Left lung (tissue), 10 donors: ENCODE results near the gene TICAM1. TPM values are rescaled to one million over a fixed set of nuclear protein-coding genes. Genes with fewer than 3 reads are reported as not detected.

Source experiments
- ATAC-seq: fragments of 200-7000 bp; cut with Tn5 transposase; one replicate; pipeline ENCODE4 v1.9.1; 2020; ENCODE audit warnings: moderate library complexity
- DNase-seq, 4 donors: peaks; one replicate each; pipeline ENCODE4 v3.0.0-alpha.2; 2013 to 2020
- H3K27ac ChIP-seq, 2 donors: fragments of 200-600 bp; sonication (generic) in 1 of 2; one replicate each; pipeline versions ENCODE4 v1.5.0 to v1.8.0; 2020 to 2021
- H3K27me3 ChIP-seq, 2 donors: fragments of 200-600 bp; sonication (generic) in 1 of 2; one replicate each; pipeline versions ENCODE4 v1.5.0 to v1.8.0; 2020 to 2021
- H3K36me3 ChIP-seq, 2 donors: fragments of 200-600 bp; sonication (generic) in 1 of 2; one replicate each; pipeline versions ENCODE4 v1.5.0 to v1.8.0; 2020 to 2021
- H3K4me1 ChIP-seq, 2 donors: fragments of 200-600 bp; one replicate each; pipeline ENCODE4 v1.8.0; 2021
- H3K4me3 ChIP-seq, 2 donors: fragments of 200-600 bp; sonication (generic) in 1 of 2; one replicate each; pipeline versions ENCODE4 v1.5.0 to v1.8.0; 2020 to 2021; ENCODE audit warnings: mild to moderate bottlenecking in 1 of 2
- H3K9me3 ChIP-seq, 2 donors: fragments of 200-600 bp; sonication (generic) in 1 of 2; one replicate each; pipeline versions ENCODE4 v1.5.0 to v1.8.0; 2020 to 2021
- intact Hi-C, 2 donors: fragments of 100-400 bp; cut with DNase I; formaldehyde crosslinking; loops; one replicate each; pipeline versions ENCODE4 v1.11.2 to v1.14.2; 2022
- polyA plus RNA-seq, 6 donors: library from polyadenylated mRNA; unstranded; fragments of 120-200 nt; gene quantifications; one replicate each; pipeline ENCODE4 v1.2.1, GENCODE V29; 2013; ENCODE audit not compliant: insufficient read length in 6 of 6
- total RNA-seq, 2 donors: library from RNA; stranded (reverse); fragmentation: NEBNext Ultra II Directional; extraction: Animal tissue kit (Norgen Biotek cat#: 25700); gene quantifications; one replicate each; pipeline ENCODE4 v1.2.1, GENCODE V29; 2021
- TF ChIP-seq, protein P1 (sequence below), 2 donors: fragments of 200-600 bp; sonication (generic) in 1 of 2; IDR thresholded peaks; one replicate each; pipeline versions ENCODE4 v1.5.0 to v1.8.0; 2021; ENCODE audit warnings: antibody characterized with exemption in 2 of 2
- donor health status: DM: no; HTN: yes; CAD: no.
- donor health status: DM: no; HTN: no; CAD: no.

TICAM1 gene
- total and polyA plus RNA-seq, 8 donors, result 5.6 to 14.6 (median 7.3) TPM

DNA sequence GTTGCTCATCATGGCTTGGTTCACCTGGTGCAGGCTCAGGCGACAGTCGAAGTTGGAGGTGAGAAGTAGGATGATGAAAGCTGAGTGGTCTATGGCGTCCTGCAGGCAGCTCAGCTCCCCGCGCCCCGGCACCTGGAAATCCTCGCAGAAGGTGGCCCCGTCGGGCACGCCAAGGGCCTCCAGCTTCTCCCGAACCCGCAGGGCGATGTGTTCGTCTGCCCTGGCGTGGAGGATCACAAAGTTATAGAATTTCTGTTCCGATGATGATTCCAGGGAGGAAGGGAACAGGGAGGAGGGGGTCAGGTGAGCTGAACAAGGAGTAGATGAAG is 14.6 kb downstream of the TICAM1 start:
- Histone ChIP-seq H3K4me3 (no peak overlapping the region), H3K9me3 (no peaks in the 10 kb centered on the region), H3K36me3 (peaks cover 0 to 44% of the 10 kb centered on the region in 2 donors), H3K4me1 (peaks cover 0 to 49% of the 10 kb centered on the region in 2 donors), H3K27ac (no peak overlapping the region), H3K27me3 (no peaks in the 10 kb centered on the region)
- ATAC-seq, result no peak
- DNase-seq, result peak in 1 of 4 donors; percentile 74
- intact Hi-C loops, result no loop called here
- TF ChIP-seq, protein P1, sequence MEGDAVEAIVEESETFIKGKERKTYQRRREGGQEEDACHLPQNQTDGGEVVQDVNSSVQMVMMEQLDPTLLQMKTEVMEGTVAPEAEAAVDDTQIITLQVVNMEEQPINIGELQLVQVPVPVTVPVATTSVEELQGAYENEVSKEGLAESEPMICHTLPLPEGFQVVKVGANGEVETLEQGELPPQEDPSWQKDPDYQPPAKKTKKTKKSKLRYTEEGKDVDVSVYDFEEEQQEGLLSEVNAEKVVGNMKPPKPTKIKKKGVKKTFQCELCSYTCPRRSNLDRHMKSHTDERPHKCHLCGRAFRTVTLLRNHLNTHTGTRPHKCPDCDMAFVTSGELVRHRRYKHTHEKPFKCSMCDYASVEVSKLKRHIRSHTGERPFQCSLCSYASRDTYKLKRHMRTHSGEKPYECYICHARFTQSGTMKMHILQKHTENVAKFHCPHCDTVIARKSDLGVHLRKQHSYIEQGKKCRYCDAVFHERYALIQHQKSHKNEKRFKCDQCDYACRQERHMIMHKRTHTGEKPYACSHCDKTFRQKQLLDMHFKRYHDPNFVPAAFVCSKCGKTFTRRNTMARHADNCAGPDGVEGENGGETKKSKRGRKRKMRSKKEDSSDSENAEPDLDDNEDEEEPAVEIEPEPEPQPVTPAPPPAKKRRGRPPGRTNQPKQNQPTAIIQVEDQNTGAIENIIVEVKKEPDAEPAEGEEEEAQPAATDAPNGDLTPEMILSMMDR (IDR thresholded peaks at IDR 0.05), result no peak

DNA sequence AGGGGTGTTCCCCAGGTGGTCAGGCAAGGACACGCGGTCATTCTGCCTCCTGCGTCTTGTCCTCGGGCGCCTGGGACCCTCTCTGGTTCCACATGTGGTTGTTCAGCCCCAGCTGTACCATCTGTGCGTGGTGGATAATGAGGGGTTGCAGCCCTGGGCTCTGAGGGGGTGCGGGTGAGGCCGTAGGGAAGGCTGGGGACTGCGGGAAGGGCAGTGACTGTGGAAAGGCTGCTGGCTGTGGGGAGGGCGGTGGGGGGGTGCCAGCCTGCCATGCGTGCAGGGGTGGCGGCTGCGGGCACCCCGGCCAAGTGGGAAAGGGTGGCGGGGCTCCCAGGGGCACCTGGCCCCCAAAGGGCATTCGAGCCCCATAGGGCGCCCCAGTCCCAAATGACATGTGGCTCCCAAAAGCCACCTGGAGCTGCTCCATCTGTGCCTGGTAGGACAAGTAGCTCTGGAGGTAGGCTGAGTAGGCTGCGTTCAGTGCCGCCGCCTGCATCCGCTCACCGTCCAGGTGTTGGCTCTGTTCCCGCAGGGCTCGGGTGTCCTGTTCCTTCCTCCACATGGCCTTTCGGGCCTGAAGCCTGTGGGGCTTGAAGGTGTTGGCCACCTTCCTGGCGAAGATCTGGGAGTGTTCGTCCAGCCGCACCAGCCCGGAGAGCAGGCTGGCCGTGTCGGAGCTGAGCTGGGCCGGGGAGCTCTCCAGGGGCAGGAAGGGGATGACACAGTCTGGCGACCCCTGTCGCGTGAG is 15.1 kb downstream of the TICAM1 start:
- intact Hi-C loops, result no loop called here
- TF ChIP-seq, protein P1 (IDR thresholded peaks at IDR 0.05), result no peak
- Histone ChIP-seq H3K4me1 (peaks cover 0 to 54% of the 10 kb centered on the region in 2 donors), H3K9me3 (no peaks in the 10 kb centered on the region), H3K4me3 (peak overlapping the region in 1 of 2 donors; percentile 27), H3K27ac (peak overlapping the region in 1 of 2 donors; percentile 75), H3K36me3 (peaks cover 0 to 42% of the 10 kb centered on the region in 2 donors), H3K27me3 (no peaks in the 10 kb centered on the region)
- ATAC-seq (no peak), DNase-seq (peak in 1 of 4 donors; percentile 77)

DNA sequence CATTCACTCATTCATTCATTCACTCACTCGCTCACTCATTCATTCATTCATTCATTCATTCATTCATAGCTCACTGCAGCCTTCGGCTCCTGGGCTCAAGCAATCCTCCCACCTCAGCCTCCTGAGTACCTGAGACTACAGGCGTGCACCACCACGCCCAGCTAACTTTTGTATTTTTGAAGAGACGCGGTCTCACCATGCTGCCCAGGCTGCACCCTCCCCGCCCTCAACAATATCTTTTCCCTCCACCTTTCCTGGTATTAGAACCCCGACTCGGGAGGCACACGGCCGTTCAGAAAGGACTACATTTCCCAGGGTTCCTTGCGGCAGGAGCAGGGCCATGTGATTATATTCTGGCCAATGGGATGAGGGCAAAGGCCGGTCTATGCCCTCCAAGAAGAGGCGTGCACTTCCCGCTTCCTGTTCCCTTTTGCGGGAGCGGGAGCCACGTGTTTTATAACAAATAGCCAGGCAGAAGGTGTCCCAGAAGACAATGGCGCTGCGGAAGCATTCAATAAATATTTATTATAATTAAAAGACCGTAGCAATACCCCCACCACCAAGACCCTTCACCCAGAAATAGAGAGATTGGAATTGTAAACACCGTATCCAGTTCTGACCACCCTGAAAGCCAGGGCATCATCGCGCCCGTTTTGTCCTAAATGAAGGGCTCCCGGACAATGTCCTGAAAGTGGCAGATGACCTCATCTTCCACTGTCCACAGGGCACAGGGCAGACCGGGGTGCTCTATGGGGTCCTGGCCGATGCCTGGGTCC is 15.9 kb downstream of the TICAM1 start:
- ATAC-seq, result peak; percentile 91
- Histone ChIP-seq H3K4me3 (peak overlapping the region in 1 of 2 donors; percentile 27), H3K9me3 (no peaks in the 10 kb centered on the region), H3K36me3 (peaks cover 0 to 41% of the 10 kb centered on the region in 2 donors), H3K4me1 (peaks cover 0 to 57% of the 10 kb centered on the region in 2 donors), H3K27ac (peak overlapping the region in 1 of 2 donors; percentile 75), H3K27me3 (no peaks in the 10 kb centered on the region)
- intact Hi-C loops, result no loop called here
- TF ChIP-seq, protein P1 (IDR thresholded peaks at IDR 0.05), result no peak
- DNase-seq, result peak; percentile 78 to 92 (median 90)

DNA sequence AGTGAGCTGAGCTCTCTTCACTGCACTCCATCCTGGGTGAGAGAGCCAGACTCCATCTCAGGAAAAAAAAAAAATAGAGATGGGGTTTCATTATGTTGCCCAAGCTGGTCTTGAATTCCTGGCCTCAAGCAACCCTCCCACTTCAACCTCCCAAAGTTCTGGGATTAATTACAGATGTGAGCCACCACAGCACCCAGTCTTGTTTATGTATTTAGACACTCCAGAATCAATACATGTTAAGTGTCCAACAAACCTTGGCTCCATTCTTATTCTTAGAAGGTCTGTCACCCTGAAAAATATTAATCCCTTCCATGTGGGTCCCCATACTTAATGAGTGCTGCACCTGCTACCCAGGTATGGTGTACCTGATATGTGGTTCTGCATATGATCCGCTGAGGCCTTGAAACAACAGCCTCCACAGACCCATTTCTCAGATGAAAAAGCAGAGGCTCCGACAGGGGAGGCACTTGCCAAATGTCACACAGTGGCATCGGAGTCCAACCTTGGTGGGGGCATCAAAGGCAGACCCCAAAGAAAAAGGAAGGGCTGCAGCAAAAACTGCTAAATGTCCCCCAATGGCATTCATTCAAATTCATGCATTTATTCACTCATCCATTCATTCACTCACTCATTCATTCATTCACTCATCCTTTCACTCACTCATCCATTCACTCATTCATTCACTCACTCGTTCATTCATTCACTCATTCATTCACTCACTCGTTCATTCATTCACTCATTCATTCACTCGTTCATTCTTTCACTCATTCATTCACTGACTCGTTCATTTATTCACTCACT is 16.7 kb downstream of the TICAM1 start:
- intact Hi-C loops, result loop anchor here in 1 of 2 donors (5.0 kb wide), 1 partner anchor 37 kb away; no protein-coding TSS in a partner anchor
- Histone ChIP-seq H3K4me3 (peak overlapping the region in 1 of 2 donors; percentile 27), H3K36me3 (peaks cover 0 to 39% of the 10 kb centered on the region in 2 donors), H3K27ac (peak overlapping the region in 1 of 2 donors; percentile 75), H3K4me1 (peaks cover 0 to 64% of the 10 kb centered on the region in 2 donors), H3K27me3 (no peaks in the 10 kb centered on the region), H3K9me3 (no peaks in the 10 kb centered on the region)
- ATAC-seq (no peak), DNase-seq (no peak)
- TF ChIP-seq, protein P1 (IDR thresholded peaks at IDR 0.05), result no peak
